Measurements from ENCODE around the gene BRD3OS. TPM values are rescaled to one million over a fixed set of nuclear protein-coding genes. Genes with fewer than 3 reads are reported as not detected.

Gene BRD3OS
- total and polyA plus RNA-seq, 7 donors, result 3.9 to 19.4 (median 11.7) TPM

DNA sequence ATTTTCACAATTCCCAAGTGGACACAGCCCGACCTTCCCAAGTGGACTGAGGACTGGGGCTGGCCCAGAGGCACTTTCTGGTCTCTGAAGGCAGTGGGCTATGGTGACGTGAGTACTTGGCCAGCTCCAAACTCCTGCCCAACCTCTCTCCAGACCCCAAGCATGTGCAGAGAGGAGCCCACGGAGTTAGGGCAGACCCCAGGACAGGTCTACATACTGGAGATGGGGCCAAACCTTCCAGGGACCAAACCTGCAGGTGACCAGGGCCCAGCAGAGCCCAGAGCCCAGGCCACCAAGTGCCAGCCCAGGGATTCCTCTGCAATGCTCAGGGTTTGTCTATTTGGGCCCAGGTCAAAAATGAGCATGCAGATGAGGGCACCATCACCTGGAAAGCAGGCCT lies 27.2 kb downstream of the BRD3OS start:
- Histone ChIP-seq H3K4me1 (peaks cover 0 to 41% (median 34%) of the 10 kb centered on the region in 4 donors), H3K9me3 (no peaks in the 10 kb centered on the region), H3K36me3 (peaks cover 26 to 62% (median 50%) of the 10 kb centered on the region in 4 donors), H3K27me3 (no peaks in the 10 kb centered on the region), H3K27ac (no peak overlapping the region), H3K4me3 (no peak overlapping the region)
- 92 to 95% methylated on average over 3 of the region's 3 CpGs for WGBS, 2 donors
- peak; percentile 19 for DNase-seq
- intact Hi-C loops (cut with DNase I), result no loop called here
- TF ChIP-seq POLR2A (IDR thresholded peaks at IDR 0.05), result no peak
- TF ChIP-seq EP300 (IDR thresholded peaks at IDR 0.05), result no peak
- TF ChIP-seq, protein P1, sequence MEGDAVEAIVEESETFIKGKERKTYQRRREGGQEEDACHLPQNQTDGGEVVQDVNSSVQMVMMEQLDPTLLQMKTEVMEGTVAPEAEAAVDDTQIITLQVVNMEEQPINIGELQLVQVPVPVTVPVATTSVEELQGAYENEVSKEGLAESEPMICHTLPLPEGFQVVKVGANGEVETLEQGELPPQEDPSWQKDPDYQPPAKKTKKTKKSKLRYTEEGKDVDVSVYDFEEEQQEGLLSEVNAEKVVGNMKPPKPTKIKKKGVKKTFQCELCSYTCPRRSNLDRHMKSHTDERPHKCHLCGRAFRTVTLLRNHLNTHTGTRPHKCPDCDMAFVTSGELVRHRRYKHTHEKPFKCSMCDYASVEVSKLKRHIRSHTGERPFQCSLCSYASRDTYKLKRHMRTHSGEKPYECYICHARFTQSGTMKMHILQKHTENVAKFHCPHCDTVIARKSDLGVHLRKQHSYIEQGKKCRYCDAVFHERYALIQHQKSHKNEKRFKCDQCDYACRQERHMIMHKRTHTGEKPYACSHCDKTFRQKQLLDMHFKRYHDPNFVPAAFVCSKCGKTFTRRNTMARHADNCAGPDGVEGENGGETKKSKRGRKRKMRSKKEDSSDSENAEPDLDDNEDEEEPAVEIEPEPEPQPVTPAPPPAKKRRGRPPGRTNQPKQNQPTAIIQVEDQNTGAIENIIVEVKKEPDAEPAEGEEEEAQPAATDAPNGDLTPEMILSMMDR (IDR thresholded peaks at IDR 0.05), result no peak
- no peak for TF ChIP-seq POLR2AphosphoS5 (IDR thresholded peaks at IDR 0.05)

DNA sequence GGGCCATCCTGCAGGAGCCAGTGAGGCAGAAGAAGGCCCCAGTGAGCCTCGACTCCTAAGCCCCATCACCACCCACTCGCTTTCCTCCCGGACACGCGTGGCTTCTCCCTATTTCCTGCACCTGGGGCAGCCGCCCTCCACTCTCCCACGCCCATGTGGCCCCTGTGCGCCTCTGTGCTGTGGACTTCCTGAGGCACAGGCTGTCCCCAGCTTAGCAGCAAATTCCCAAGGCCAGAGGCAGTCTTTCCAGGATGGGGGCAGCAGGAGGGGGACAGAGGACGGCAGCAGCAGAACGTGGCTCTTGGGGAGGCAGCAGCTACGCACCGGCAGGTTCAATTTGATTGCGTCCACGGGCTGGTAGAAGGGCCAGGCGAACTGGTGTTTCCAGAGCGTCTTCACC lies 27.7 kb downstream of the BRD3OS start:
- DNase-seq, result peak; percentile 52
- Histone ChIP-seq H3K4me1 (peaks cover 0 to 46% (median 38%) of the 10 kb centered on the region in 4 donors), H3K4me3 (no peak overlapping the region), H3K36me3 (peaks cover 22 to 57% (median 45%) of the 10 kb centered on the region in 4 donors), H3K27me3 (no peaks in the 10 kb centered on the region), H3K9me3 (no peaks in the 10 kb centered on the region), H3K27ac (no peak overlapping the region)
- 90 to 93% methylated on average over 16 of the region's 16 CpGs for WGBS, 2 donors
- intact Hi-C loops (cut with DNase I), result no loop called here
- TF ChIP-seq EP300 (IDR thresholded peaks at IDR 0.05) (no peak), POLR2AphosphoS5 (IDR thresholded peaks at IDR 0.05) (no peak), POLR2A (IDR thresholded peaks at IDR 0.05) (no peak)
- TF ChIP-seq, protein P1 (IDR thresholded peaks at IDR 0.05), result no peak

DNA sequence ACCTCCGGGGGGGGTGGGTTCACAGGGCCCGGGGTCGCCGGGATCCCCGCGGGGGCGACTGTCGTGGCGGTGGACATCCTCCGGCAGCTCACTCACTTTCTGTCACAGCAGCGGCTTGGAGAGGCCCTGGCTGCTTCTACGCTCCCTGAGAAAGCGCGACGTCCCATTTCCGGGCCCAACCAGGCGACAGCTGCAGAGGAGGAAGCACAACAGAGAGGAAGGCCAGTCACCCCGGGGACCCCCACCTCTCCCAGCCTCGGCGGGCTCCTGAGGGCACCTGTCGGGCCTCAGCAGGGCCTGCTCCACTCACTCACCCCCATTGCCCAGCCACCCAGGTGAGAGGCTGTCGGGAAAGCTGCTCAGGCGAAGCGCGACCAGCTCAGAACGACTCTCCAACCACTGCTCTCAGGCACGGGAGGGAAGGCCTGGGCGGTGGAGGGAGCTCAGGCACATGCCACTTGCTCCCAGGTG lies 28.2 kb downstream of the BRD3OS start:
- 89 to 90% methylated on average over 28 of the region's 28 CpGs for WGBS, 2 donors
- intact Hi-C loops (cut with DNase I), result no loop called here
- no peak overlapping the region for H3K27ac ChIP-seq
- H3K4me3 ChIP-seq, result no peak overlapping the region
- H3K4me1 ChIP-seq, result peaks cover 0 to 50% (median 43%) of the 10 kb centered on the region in 4 donors
- peaks cover 17 to 52% (median 40%) of the 10 kb centered on the region in 4 donors for H3K36me3 ChIP-seq
- H3K27me3 ChIP-seq, result no peaks in the 10 kb centered on the region
- peak; percentile 60 for DNase-seq
- no peaks in the 10 kb centered on the region for H3K9me3 ChIP-seq
- TF ChIP-seq POLR2A (IDR thresholded peaks at IDR 0.05), result no peak
- no peak for TF ChIP-seq EP300 (IDR thresholded peaks at IDR 0.05)
- TF ChIP-seq, protein P1 (IDR thresholded peaks at IDR 0.05), result no peak
- no peak for TF ChIP-seq POLR2AphosphoS5 (IDR thresholded peaks at IDR 0.05)

DNA sequence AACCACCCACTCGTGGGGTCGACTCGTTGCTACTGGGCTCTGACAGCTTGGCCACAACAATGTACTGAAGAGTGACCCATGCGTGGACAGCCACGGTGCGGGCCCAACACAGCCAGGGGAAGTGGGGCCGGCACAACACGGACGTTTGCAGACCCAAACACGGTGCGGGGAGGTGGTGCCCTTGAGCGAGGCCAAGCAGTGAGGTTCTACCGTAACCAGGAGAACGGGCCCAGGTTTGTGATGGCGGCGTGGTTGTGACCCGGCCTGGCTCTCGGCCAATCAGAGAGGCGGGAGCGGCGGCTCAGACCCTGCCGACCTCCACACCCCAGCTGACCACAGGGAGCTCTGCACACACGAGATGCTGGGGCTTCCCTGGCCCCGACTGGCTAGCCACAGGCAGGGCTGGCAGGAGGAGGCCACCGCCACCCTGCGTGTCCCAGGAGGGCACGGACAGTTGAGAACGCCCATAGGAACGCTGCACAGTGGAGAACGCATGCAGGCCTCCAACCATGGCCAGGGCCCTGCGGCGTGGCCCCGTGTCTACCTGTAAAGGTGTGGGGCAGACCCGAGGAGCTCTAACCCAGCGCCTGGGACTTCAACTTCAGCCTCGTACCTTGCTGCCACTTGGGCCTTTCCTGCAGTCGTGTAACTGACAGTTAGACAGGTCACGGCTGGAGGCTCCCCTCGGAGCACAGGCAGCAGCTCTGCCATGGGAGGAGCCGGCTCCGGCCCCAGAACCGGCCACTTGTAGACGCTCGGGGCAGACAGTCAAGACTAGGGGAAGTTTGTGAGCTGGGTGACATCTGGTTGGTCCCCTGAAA lies 28.9 kb downstream of the BRD3OS start:
- Histone ChIP-seq H3K27ac (no peak overlapping the region), H3K4me3 (no peak overlapping the region), H3K4me1 (peaks cover 0 to 54% (median 48%) of the 10 kb centered on the region in 4 donors), H3K27me3 (no peaks in the 10 kb centered on the region), H3K9me3 (no peaks in the 10 kb centered on the region), H3K36me3 (peaks cover 16 to 45% (median 34%) of the 10 kb centered on the region in 4 donors)
- intact Hi-C loops (cut with DNase I), result no loop called here
- WGBS, 2 donors, result 91 to 92% methylated on average over 44 of the region's 44 CpGs
- no peak for TF ChIP-seq POLR2AphosphoS5 (IDR thresholded peaks at IDR 0.05)
- no peak for TF ChIP-seq POLR2A (IDR thresholded peaks at IDR 0.05)
- TF ChIP-seq, protein P1 (IDR thresholded peaks at IDR 0.05), result no peak
- no peak for TF ChIP-seq EP300 (IDR thresholded peaks at IDR 0.05)
- DNase-seq, result peak; percentile 63
